Lower lobe of right lung (tissue), 2 donors: Measurements from ENCODE around the gene CDK19. TPM values are rescaled to one million over a fixed set of nuclear protein-coding genes. Genes with fewer than 3 reads are reported as not detected.

Experiments
- ATAC-seq, 2 donors: fragments of 200-7000 bp; cut with Tn5 transposase; one replicate each; pipeline ENCODE4 v1.9.1; 2020 to 2022; ENCODE audit warnings: mild to moderate bottlenecking in 2 of 2, moderate library complexity in 2 of 2
- DNase-seq: peaks from one replicate; pipeline ENCODE4 v3.0.0-alpha.2; 2020
- H3K27ac ChIP-seq: fragments of 200-600 bp; one replicate; pipeline ENCODE4 v1.8.0; 2022
- H3K27me3 ChIP-seq: fragments of 200-600 bp; one replicate; pipeline ENCODE4 v1.8.0; 2022; ENCODE audit warnings: low read depth
- H3K36me3 ChIP-seq: fragments of 200-600 bp; one replicate; pipeline ENCODE4 v1.8.0; 2022; ENCODE audit warnings: mild to moderate bottlenecking
- H3K4me1 ChIP-seq: fragments of 200-600 bp; one replicate; pipeline ENCODE4 v1.8.0; 2022
- H3K4me3 ChIP-seq: fragments of 200-600 bp; one replicate; pipeline ENCODE4 v1.8.0; 2022; ENCODE audit warnings: mild to moderate bottlenecking
- H3K9me3 ChIP-seq: fragments of 200-600 bp; one replicate; pipeline ENCODE4 v1.8.0; 2022
- CTCF ChIP-seq: fragments of 200-600 bp; IDR thresholded peaks from one replicate; pipeline ENCODE4 v1.8.0; 2022; ENCODE audit warnings: antibody characterized with exemption, mild to moderate bottlenecking
- intact Hi-C: fragments of 100-400 bp; cut with DNase I; formaldehyde crosslinking; loops from one replicate; pipeline ENCODE4 v1.11.0; 2022
- total RNA-seq: library from RNA; stranded (reverse); fragmentation: NEBNext Ultra II Directional; extraction: Animal tissue kit (Norgen Biotek cat#: 25700); gene quantifications from one replicate; pipeline ENCODE4 v1.2.1, GENCODE V29; 2021
- donor health status: DM: no; HTN: yes; CAD: no; lungs with severe emphysema.

Gene CDK19
- total RNA-seq, 1 donor from 2014 or later, result 26.0 TPM

GRCh38 chr6:110597761-110598160 lies 217.5 kb downstream of the CDK19 start:
- no peaks in the 10 kb centered on the region for H3K27me3 ChIP-seq
- DNase-seq (no peak), ATAC-seq (no peak)
- no peak overlapping the region for H3K27ac ChIP-seq
- H3K4me1 ChIP-seq, result no peaks in the 10 kb centered on the region
- no peak for TF ChIP-seq CTCF
- no peaks in the 10 kb centered on the region for H3K36me3 ChIP-seq
- H3K4me3 ChIP-seq, result no peak overlapping the region
- no peaks in the 10 kb centered on the region for H3K9me3 ChIP-seq
- intact Hi-C loops, result no loop called here

DNA sequence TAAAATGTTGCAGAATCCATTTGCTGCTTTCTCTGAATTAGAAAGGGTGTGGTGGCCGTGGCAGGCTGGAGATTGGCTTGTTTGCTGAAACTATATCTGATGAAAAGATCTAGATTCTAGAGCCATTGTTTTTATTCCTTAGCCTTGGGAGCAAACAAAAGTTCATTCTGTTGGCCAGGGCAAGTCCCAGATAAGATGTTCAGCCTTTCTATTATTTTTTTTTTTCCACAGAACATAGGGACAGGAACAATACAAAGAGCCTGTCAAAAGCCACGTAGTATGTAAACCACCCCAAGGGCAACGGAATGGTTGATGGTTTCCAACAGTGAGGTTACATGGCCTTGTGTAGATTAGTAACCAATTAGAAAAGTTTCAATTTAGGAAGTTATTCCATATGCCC lies 218.9 kb downstream of the CDK19 start:
- no peak for TF ChIP-seq CTCF
- DNase-seq, result no peak
- no peak for ATAC-seq

GRCh38 chr6:110595112-110595511 lies 220.2 kb downstream of the CDK19 start:
- ATAC-seq (no peak), DNase-seq (no peak)
- intact Hi-C loops, result no loop called here
- no peak overlapping the region for H3K27ac ChIP-seq
- H3K4me1 ChIP-seq, result no peaks in the 10 kb centered on the region
- H3K4me3 ChIP-seq, result no peak overlapping the region
- no peaks in the 10 kb centered on the region for H3K9me3 ChIP-seq
- no peaks in the 10 kb centered on the region for H3K36me3 ChIP-seq
- no peaks in the 10 kb centered on the region for H3K27me3 ChIP-seq
- no peak for TF ChIP-seq CTCF

More for the DNA sequence above, 218.9 kb downstream of the CDK19 start:
- H3K36me3 ChIP-seq, result no peaks in the 10 kb centered on the region
- H3K27ac ChIP-seq, result no peak overlapping the region
- no peaks in the 10 kb centered on the region for H3K4me1 ChIP-seq
- H3K9me3 ChIP-seq, result no peaks in the 10 kb centered on the region
- no peak overlapping the region for H3K4me3 ChIP-seq
- no peaks in the 10 kb centered on the region for H3K27me3 ChIP-seq
- intact Hi-C loops, result no loop called here

DNA sequence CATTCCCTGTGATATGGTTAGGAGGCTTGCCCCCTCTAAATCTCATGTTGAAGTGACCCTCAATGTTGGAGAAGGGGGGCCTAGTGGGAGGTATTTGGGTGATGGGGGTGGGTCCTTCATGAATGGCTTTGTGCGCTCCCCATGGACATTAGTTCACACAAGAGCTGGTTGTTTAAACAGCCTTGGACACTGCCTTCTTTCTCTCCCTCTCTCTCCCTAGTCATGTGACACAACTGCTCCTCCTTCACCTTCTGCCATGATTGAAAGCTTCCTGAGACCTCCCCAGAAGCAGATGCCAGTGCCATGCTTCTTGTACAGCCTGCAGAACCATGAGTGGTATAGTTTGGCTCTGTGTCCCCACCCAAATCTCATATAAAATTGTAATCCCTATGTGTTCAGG lies 221.6 kb downstream of the CDK19 start:
- DNase-seq (no peak), ATAC-seq (no peak)
- no peaks in the 10 kb centered on the region for H3K9me3 ChIP-seq
- no peak overlapping the region for H3K27ac ChIP-seq
- H3K4me1 ChIP-seq, result no peaks in the 10 kb centered on the region
- no peaks in the 10 kb centered on the region for H3K27me3 ChIP-seq
- no peak for TF ChIP-seq CTCF
- intact Hi-C loops, result no loop called here
- H3K4me3 ChIP-seq, result no peak overlapping the region
- H3K36me3 ChIP-seq, result no peaks in the 10 kb centered on the region

GRCh38 chr6:110592765-110593164 lies 222.5 kb downstream of the CDK19 start:
- Histone ChIP-seq H3K4me3 (no peak overlapping the region), H3K9me3 (no peaks in the 10 kb centered on the region), H3K27ac (no peak overlapping the region), H3K27me3 (no peaks in the 10 kb centered on the region), H3K36me3 (no peaks in the 10 kb centered on the region), H3K4me1 (no peaks in the 10 kb centered on the region)
- intact Hi-C loops, result no loop called here
- no peak for TF ChIP-seq CTCF
- ATAC-seq, result no peak
- DNase-seq, result no peak

- no peak for TF ChIP-seq CTCF
- DNase-seq (no peak), ATAC-seq (no peak)
- no peaks in the 10 kb centered on the region for H3K9me3 ChIP-seq
- H3K36me3 ChIP-seq, result no peaks in the 10 kb centered on the region
- no peak overlapping the region for H3K27ac ChIP-seq
- H3K27me3 ChIP-seq, result no peaks in the 10 kb centered on the region
- intact Hi-C loops, result no loop called here
- H3K4me1 ChIP-seq, result no peaks in the 10 kb centered on the region
- H3K4me3 ChIP-seq, result no peak overlapping the region
These were observed 224.4 kb downstream of the CDK19 start for GRCh38 chr6:110590821-110591351.
